ENCODE data around the gene C6orf141. TPM values are rescaled to one million over a fixed set of nuclear protein-coding genes. Genes with fewer than 3 reads are reported as not detected.
"Not testable (repeated sequence)": the region's sequence is repeated elsewhere in the genome, so short reads cannot be mapped to it uniquely, and the experiment has no call there.

The C6orf141 gene
- total RNA-seq, 1 experiment from 2014 or later, result 0.15 TPM

- in situ Hi-C loops (cut with HindIII; ENCODE audit: low pct_unique_long_range_greater_than_20kb, low sequenced_read_pairs), result no loop called here
- no peak for DNase-seq (ENCODE audit: low read depth, low spot score)
- no peaks in the 10 kb centered on the region for H3K27me3 ChIP-seq (ENCODE audit: control insufficient read depth, insufficient read depth, low read length)
- no peaks in the 10 kb centered on the region for H3K4me1 ChIP-seq (ENCODE audit: control insufficient read depth, insufficient read depth, low read length)
- ChIA-PET POLR2A (no interaction called here), CTCF (no interaction called here)
- H3K9me3 ChIP-seq (ENCODE audit: control insufficient read depth, insufficient read depth, low read depth, low read length), result no peaks in the 10 kb centered on the region
- no TSS peak for BruUV-seq (replicated peaks)
- H3K27ac ChIP-seq (ENCODE audit: low read length), result no peak overlapping the region
- H3K4me3 ChIP-seq (ENCODE audit: low read depth in 2 of 2, low read length in 2 of 2), result no peak overlapping the region
- H3K36me3 ChIP-seq (ENCODE audit: control insufficient read depth, insufficient read depth, low read length), result no peaks in the 10 kb centered on the region
- ATAC-seq, result no peak
- TF ChIP-seq POLR2AphosphoS5 (IDR thresholded peaks at IDR 0.05; ENCODE audit: low read depth, low read length), result no peak
- TF ChIP-seq REST (IDR thresholded peaks at IDR 0.05; ENCODE audit: insufficient read depth in 1 of 2, low read depth in 2 of 2, low read length in 1 of 2), result no peak
- TF ChIP-seq SIN3A (IDR thresholded peaks at IDR 0.05; ENCODE audit: borderline replicate concordance, insufficient read depth, low read depth, low read length), result no peak
- TF ChIP-seq CTCF (IDR thresholded peaks at IDR 0.05), result no peak
- no peak for TF ChIP-seq TCF7L2 (IDR thresholded peaks at IDR 0.05; ENCODE audit: low read depth, low read length)
- intact Hi-C loops (cut with micrococcal nuclease; ENCODE audit: unreplicated experiment), result no loop called here
Observed at GRCh38 chr6:49579649-49580048, 29.2 kb downstream of the C6orf141 start.

- intact Hi-C loops (cut with micrococcal nuclease; ENCODE audit: unreplicated experiment), result no loop called here
- Histone ChIP-seq H3K27ac (ENCODE audit: low read length) (no peak overlapping the region), H3K36me3 (ENCODE audit: control insufficient read depth, insufficient read depth, low read length) (no peaks in the 10 kb centered on the region), H3K4me1 (ENCODE audit: control insufficient read depth, insufficient read depth, low read length) (no peaks in the 10 kb centered on the region), H3K9me3 (ENCODE audit: control insufficient read depth, insufficient read depth, low read depth, low read length) (no peaks in the 10 kb centered on the region), H3K4me3 (ENCODE audit: low read depth in 2 of 2, low read length in 2 of 2) (no peak overlapping the region), H3K27me3 (ENCODE audit: control insufficient read depth, insufficient read depth, low read length) (no peaks in the 10 kb centered on the region)
- TF ChIP-seq CTCF (IDR thresholded peaks at IDR 0.05) (no peak), SIN3A (IDR thresholded peaks at IDR 0.05; ENCODE audit: borderline replicate concordance, insufficient read depth, low read depth, low read length) (no peak), TCF7L2 (IDR thresholded peaks at IDR 0.05; ENCODE audit: low read depth, low read length) (no peak), REST (IDR thresholded peaks at IDR 0.05; ENCODE audit: insufficient read depth in 1 of 2, low read depth in 2 of 2, low read length in 1 of 2) (no peak), POLR2AphosphoS5 (IDR thresholded peaks at IDR 0.05; ENCODE audit: low read depth, low read length) (no peak)
- in situ Hi-C loops (cut with HindIII; ENCODE audit: low pct_unique_long_range_greater_than_20kb, low sequenced_read_pairs), result no loop called here
- DNase-seq (ENCODE audit: low read depth, low spot score), result no peak
- ATAC-seq, result no peak
- POLR2A ChIA-PET, result no interaction called here
- no TSS peak for BruUV-seq (replicated peaks)
- CTCF ChIA-PET, result no interaction called here
Observed at GRCh38 chr6:49582529-49582928, 32.1 kb downstream of the C6orf141 start.

- H3K9me3 ChIP-seq (ENCODE audit: control insufficient read depth, insufficient read depth, low read depth, low read length); POLR2A ChIA-PET; intact Hi-C loops (cut with micrococcal nuclease; ENCODE audit: unreplicated experiment); BruUV-seq (replicated peaks); ATAC-seq; H3K36me3 ChIP-seq (ENCODE audit: control insufficient read depth, insufficient read depth, low read length); CTCF ChIA-PET; in situ Hi-C loops (cut with HindIII; ENCODE audit: low pct_unique_long_range_greater_than_20kb, low sequenced_read_pairs); H3K4me1 ChIP-seq (ENCODE audit: control insufficient read depth, insufficient read depth, low read length); DNase-seq (ENCODE audit: low read depth, low spot score); H3K27ac ChIP-seq (ENCODE audit: low read length); H3K4me3 ChIP-seq (ENCODE audit: low read depth in 2 of 2, low read length in 2 of 2); H3K27me3 ChIP-seq (ENCODE audit: control insufficient read depth, insufficient read depth, low read length): not testable (repeated sequence)
Observed at GRCh38 chr6:49587262-49587661, 36.8 kb downstream of the C6orf141 start.
